Panc1 (cell line): ENCODE measurements around the gene PRSS48.

Experiments used
- POLR2AphosphoS5 ChIP-seq: IDR thresholded peaks from 2 replicates; pipeline ENCODE4 v1.6.1; 2012; ENCODE audit warnings: mild to moderate bottlenecking, low read depth, low read length, moderate library complexity
- SIN3A ChIP-seq: IDR thresholded peaks from 2 replicates; pipeline ENCODE4 v1.6.1; 2012; ENCODE audit warnings: low read depth, mild to moderate bottlenecking, low read length, moderate library complexity, borderline replicate concordance; ENCODE audit not compliant: insufficient read depth
- TCF7L2 ChIP-seq: IDR thresholded peaks from 2 replicates; pipeline ENCODE4 v1.6.1; 2011; ENCODE audit warnings: mild to moderate bottlenecking, low read depth, low read length, inconsistent platforms
- TF ChIP-seq, protein P1 (sequence below): fragments of 450-650 bp; IDR thresholded peaks from 2 replicates; pipeline ENCODE4 v1.5.1; 2017; ENCODE audit warnings: mild to moderate bottlenecking
- TF ChIP-seq, protein P2 (sequence below), 2 experiments: IDR thresholded peaks; 2 replicates each; pipeline ENCODE4 v1.6.1; 2011 to 2012; ENCODE audit warnings: low read depth in 2 of 2, control low read depth in 1 of 2, low read length in 1 of 2, mild to moderate bottlenecking in 1 of 2, moderate library complexity in 1 of 2; ENCODE audit not compliant: insufficient read depth in 1 of 2

DNA sequence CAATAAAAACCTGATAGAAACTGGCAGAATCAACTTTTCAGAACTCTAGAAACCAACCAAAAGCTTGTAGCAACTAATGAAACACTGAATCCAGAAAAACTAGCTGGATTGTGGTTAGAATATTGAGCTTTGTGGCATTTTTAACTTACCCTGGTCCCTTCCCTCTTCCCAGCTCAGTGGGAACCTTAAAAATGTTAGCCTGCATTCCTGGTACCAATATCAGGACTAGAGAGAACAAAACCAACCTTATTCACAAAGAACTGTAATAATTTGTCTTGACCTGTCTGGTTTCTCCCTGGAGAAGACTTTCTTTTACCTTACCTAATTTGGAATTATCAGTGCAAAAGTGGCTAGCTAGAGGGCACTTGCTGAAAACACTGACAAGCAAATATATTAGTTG is 27.3 kb downstream of the PRSS48 start:
- TF ChIP-seq, protein P1, sequence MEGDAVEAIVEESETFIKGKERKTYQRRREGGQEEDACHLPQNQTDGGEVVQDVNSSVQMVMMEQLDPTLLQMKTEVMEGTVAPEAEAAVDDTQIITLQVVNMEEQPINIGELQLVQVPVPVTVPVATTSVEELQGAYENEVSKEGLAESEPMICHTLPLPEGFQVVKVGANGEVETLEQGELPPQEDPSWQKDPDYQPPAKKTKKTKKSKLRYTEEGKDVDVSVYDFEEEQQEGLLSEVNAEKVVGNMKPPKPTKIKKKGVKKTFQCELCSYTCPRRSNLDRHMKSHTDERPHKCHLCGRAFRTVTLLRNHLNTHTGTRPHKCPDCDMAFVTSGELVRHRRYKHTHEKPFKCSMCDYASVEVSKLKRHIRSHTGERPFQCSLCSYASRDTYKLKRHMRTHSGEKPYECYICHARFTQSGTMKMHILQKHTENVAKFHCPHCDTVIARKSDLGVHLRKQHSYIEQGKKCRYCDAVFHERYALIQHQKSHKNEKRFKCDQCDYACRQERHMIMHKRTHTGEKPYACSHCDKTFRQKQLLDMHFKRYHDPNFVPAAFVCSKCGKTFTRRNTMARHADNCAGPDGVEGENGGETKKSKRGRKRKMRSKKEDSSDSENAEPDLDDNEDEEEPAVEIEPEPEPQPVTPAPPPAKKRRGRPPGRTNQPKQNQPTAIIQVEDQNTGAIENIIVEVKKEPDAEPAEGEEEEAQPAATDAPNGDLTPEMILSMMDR = no peak
- TF ChIP-seq, protein P2, sequence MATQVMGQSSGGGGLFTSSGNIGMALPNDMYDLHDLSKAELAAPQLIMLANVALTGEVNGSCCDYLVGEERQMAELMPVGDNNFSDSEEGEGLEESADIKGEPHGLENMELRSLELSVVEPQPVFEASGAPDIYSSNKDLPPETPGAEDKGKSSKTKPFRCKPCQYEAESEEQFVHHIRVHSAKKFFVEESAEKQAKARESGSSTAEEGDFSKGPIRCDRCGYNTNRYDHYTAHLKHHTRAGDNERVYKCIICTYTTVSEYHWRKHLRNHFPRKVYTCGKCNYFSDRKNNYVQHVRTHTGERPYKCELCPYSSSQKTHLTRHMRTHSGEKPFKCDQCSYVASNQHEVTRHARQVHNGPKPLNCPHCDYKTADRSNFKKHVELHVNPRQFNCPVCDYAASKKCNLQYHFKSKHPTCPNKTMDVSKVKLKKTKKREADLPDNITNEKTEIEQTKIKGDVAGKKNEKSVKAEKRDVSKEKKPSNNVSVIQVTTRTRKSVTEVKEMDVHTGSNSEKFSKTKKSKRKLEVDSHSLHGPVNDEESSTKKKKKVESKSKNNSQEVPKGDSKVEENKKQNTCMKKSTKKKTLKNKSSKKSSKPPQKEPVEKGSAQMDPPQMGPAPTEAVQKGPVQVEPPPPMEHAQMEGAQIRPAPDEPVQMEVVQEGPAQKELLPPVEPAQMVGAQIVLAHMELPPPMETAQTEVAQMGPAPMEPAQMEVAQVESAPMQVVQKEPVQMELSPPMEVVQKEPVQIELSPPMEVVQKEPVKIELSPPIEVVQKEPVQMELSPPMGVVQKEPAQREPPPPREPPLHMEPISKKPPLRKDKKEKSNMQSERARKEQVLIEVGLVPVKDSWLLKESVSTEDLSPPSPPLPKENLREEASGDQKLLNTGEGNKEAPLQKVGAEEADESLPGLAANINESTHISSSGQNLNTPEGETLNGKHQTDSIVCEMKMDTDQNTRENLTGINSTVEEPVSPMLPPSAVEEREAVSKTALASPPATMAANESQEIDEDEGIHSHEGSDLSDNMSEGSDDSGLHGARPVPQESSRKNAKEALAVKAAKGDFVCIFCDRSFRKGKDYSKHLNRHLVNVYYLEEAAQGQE (IDR thresholded peaks at IDR 0.05; ENCODE audit: insufficient read depth in 1 of 2, low read depth in 2 of 2, low read length in 1 of 2) = no peak
- no peak for TF ChIP-seq SIN3A
- TF ChIP-seq POLR2AphosphoS5 = no peak
- no peak for TF ChIP-seq TCF7L2
